Stimulated activated CD4-positive, alpha-beta T cell treated with anti-CD3 and anti-CD28 coated beads, Interleukin-4, amount 100 ng/mL, for 24 hours (primary cell): ENCODE data around the gene NCR1.
"Not testable (repeated sequence)": the region's sequence is repeated elsewhere in the genome, so short reads cannot be mapped to it uniquely, and the experiment has no call there.

Source experiments
- DNase-seq: peaks from one replicate; pipeline ENCODE4 v3.0.0-alpha.2; 2020

The NCR1 gene

DNA sequence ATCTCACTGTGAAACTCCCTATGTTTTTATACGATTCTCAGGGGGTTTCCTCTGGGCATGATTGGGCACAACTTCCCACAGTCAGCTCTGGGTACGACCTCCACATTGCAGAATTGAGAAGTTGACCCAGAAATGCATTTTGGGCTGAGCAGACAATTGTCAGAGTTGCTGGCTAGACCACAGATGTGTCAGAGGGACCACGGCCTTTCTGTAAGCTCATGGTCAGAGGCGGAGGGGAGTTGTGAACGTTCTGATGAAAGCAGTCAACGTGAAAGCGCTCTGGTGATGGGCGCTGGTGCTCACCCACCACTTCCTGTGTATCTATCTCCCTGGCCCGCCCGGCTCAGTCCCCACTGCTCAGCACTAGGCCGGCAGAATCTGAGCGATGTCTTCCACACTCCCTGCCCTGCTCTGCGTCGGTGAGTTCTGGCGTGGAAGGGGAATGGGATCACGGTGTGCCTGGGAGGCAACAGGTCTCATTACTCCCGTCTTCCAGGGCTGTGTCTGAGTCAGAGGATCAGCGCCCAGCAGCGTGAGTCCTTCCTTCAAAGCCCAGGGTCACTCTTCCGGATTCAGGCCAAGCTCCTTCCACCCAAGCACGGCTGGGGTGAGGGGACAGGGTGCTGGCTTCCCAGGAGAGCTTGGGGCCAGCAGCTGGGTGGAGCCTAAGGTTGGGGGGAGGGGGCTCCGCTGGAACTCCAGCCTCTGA lies at the start of gene NCR1:
TSS of gene NCR1 (plus strand) at position 346 of the 709 bp plus-strand sequence. CDS start at position 386, 40 bp downstream.
- DNase-seq = no peak

DNA sequence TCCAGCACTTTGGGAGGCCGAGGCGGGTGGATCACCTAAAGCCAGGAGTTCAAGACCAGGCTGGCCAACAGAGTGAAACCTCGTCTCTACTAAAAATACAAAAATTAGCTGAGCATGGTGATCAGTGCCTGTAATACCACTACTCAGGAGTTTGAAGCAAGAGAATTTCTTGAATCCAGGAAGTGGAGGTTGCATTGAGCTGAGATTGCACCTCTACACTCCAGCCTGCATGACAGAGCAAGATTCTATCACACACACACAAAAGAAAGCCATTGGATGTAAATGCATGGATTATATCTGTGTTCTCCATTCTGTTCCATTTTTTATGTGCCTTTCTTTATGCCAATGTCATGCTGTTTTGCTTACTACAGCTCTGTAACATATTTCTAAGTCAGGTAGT lies 47.5 kb upstream of the NCR1 start:
- DNase-seq = not testable (repeated sequence)

DNA sequence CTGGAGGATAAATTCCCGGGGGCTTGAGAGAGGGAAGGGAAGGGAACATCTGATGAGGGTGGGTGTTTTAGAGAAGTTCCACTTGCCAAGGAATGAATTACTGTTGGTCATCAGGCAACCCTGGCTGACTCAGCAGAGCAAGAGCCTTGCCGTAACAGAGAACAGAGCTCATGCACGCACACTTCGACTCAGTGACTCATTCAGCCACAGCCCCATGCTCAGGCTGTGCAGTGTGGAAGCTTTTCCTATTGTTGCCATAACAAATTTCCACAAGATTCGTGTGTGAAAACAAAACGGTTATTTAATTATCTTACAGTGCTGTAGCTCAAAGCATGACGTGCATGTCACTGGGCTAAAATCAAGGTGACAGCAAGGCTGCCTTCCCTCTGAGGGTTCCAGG lies 46.5 kb upstream of the NCR1 start:
- DNase-seq = not testable (repeated sequence)

GRCh38 chr19:54863459-54863858 lies 42.5 kb upstream of the NCR1 start:
- DNase-seq = not testable (repeated sequence)

DNA sequence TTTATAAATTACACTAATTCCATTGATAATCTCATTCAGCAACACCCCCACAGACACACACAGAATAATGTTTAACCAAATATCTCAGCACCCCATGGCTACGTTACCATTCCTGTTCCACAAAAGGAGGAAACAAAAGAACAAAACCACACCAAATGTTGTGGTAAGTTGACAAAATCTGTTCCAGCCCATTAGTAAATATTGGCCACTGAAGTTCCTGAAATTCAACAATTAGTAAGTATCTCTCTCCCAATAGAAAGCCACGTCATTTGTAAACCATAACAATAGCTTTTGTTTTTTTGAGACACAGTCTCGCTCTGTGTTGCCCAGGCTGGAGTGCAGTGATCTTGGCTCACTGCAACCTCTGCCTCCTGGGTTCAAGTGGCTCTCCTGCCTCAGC lies 34.3 kb upstream of the NCR1 start:
- no peak for DNase-seq

DNA sequence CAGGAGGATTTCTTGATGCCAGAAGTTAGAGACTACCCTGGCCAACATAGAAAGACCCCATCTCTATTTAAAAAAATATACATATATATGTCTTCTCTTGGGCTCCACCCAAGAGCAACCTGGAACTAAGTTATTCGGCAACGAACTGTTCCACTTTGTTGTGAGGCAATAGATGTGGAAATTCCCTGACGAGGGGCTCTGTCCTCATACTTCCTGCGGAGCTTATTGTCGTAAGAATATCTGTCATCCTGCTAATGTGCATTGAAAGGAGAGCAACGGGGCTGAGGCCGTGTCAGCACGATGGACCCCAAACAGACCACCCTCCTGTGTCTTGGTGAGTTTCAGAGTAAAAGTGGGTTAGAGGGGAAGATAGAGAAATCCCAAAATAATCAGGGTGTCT lies 32.0 kb upstream of the NCR1 start, which contains the start of gene FCAR:
TSS of gene FCAR (plus strand) at position 246 of the 400 bp plus-strand sequence. CDS start at position 301, 55 bp downstream.
- no peak for DNase-seq

- DNase-seq = no peak
Observed at GRCh38 chr19:54875506-54875905, 30.4 kb upstream of the NCR1 start.

GRCh38 chr19:54877471-54877870 lies 28.5 kb upstream of the NCR1 start:
- DNase-seq = no peak

DNA sequence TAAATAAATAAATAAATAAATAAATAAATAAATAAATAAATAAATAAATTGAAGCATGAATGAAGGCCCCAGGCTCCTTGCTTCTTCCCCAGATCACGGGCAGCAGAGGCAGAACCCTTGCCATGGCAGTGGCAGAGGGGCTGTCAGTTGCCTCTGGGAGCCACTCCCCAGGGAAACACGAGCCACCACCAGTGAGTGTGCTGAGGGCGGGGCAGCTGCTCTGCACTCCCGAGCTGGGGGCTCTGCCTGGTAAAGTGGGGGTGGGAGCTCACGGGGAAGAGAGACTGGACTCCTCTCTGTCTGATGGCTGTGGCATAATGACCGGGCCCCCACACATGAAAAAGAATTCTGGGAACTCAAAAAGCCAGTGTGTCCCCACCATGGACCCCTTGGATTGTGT lies 24.1 kb upstream of the NCR1 start:
- DNase-seq = no peak

DNA sequence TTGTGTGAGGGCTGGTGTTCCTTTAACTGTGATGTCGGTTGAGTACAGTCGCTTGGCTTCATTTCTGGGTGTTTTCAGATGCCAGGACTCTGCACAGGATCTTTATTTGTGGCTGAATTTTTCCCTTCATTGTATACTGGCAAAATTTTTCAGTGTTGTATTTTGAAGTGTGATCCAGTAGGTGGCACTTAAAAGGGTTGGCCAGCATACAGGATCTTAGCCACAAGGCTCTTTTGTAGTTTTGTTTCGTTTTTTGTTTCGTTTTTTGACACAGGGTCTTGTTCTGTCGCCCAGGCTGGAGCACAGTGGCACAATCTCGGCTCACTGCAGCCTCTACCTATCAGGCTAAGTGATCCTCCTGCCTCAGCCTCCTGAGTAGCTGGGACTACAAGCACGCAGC lies 23.2 kb upstream of the NCR1 start:
- DNase-seq = no peak

GRCh38 chr19:54883228-54883627 lies 22.7 kb upstream of the NCR1 start:
- DNase-seq = no peak

DNA sequence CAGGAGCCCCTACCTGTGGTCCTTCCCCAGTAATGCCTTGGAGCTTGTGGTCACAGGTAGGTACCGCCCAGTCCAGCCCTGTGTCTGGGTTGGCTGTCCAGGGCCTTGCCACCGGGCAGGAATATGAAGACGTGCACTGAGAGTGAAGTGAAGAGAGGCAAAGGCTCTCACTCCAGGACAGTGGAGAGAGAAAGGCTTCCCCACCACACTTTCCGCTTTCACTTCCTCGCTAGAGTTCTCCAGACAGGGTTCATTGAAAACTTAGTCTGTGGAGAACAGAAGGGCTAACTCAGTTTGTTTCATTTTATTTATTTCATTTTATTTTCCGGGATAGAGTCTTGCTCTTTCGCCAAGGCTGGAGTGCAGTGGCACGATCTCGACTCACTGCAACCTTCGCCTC lies 17.7 kb upstream of the NCR1 start:
- DNase-seq = no peak

DNA sequence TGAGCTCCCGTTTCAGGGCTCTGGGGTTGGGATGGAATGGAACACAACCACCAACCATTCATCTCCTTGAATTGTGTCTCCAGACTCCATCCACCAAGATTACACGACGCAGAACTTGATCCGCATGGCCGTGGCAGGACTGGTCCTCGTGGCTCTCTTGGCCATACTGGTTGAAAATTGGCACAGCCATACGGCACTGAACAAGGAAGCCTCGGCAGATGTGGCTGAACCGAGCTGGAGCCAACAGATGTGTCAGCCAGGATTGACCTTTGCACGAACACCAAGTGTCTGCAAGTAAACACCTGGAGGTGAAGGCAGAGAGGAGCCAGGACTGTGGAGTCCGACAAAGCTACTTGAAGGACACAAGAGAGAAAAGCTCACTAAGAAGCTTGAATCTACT lies 16.4 kb upstream of the NCR1 start:
- DNase-seq = no peak

- DNase-seq = no peak
Observed at GRCh38 chr19:54893406-54893805, 12.5 kb upstream of the NCR1 start.

DNA sequence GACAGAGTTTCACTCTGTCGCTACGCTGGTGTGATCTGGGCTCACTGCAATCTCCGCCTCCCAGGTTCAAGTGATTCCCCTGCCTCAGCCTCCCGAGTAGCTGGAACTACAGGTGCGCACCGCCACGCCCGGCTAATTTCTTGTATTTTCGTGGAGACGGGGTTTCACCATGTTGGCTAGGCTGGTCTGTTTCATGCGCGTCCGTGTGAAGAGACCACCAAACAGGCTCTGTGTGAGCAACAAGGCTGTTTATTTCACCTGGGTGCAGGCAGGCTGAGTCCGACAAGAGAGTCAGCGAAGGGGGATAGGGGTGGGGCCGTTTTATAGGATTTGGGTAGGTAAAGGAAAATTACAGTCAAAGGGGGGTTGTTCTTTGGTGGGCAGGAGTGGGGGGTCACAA lies 11.8 kb upstream of the NCR1 start:
- DNase-seq = not testable (repeated sequence)

DNA sequence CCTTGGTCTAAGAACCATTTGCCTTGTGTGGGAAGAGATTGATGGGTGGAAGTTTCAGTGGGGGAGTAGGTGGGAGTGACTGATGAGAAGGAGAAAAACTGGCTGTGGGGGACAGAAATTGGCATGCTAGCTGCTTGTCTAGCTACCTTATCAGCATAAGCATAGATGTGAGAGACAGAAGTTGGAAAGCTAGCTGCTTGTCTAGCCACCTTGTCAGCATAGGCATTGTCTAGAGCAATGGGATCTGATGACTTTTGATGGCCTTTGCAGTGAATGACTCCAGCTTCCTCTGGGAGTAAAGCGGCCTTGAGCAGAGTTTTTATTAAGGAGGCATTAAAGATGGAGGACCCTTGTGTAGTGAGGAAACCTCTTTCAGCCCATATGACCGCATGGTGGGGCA lies 9.9 kb upstream of the NCR1 start:
- DNase-seq = no peak

GRCh38 chr19:54898685-54899084 lies 7.3 kb upstream of the NCR1 start:
- not testable (repeated sequence) for DNase-seq

- not testable (repeated sequence) for DNase-seq
Observed at GRCh38 chr19:54899646-54900045, 6.3 kb upstream of the NCR1 start.

DNA sequence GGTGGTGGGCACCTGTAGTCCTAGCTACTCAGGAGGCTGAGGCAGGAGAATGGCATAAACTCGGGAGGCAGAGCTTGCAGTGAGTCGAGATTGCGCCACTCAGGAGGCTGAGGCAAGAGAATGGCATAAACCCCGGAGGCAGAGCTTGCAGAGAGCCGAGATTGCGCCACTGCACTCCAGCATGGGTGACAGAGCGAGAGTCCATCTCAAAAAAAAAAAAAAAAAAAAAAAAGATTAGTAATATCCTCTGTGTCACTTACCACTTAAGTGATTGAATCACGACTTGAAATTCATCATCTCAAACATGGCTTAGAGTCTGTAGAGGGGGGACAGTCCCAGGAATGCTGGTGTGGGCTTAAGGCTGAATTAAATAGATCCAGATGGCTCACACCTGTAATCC lies 4.8 kb upstream of the NCR1 start:
- DNase-seq = not testable (repeated sequence)

- DNase-seq = no peak
Observed at GRCh38 chr19:54902061-54902460, 3.9 kb upstream of the NCR1 start.

DNA sequence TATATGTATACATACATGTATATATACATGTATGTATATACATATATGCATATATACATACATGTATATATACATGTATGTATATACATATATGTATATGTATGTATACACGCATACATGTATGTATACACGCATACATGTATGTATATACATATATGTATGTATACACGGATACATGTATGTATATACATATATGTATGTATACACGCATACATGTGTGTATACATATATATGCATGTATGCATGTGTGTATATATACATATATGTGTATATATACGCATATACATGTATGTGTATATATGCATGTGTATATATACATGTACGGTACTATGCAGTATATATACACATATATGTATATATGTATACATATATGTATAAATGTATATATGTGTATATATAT lies 2.6 kb upstream of the NCR1 start:
- no peak for DNase-seq

GRCh38 chr19:54904261-54904660 lies 1.7 kb upstream of the NCR1 start:
- not testable (repeated sequence) for DNase-seq

- no peak for DNase-seq
Observed at GRCh38 chr19:54905421-54905802, 536 bp upstream of the NCR1 start.

DNA sequence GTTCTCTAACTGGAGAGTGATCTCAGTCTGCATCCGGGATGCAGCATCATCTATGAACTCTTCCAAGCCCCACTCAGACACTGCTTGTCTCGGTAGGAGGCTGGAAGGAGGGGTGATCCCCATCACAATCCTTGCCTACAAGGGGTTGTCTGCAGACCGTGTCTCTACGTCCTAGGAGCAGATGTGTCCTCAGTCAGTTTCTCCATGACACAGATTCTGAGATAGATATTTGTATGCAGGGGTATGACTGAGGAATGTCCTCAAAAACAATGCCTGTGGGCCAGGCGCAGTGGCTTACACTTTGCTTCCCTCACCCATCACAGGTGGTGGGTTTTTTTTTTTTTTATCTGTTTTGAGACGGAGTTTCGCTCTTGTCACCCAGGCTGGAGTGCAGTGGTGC lies 871 bp downstream of the NCR1 start:
- no peak for DNase-seq

DNA sequence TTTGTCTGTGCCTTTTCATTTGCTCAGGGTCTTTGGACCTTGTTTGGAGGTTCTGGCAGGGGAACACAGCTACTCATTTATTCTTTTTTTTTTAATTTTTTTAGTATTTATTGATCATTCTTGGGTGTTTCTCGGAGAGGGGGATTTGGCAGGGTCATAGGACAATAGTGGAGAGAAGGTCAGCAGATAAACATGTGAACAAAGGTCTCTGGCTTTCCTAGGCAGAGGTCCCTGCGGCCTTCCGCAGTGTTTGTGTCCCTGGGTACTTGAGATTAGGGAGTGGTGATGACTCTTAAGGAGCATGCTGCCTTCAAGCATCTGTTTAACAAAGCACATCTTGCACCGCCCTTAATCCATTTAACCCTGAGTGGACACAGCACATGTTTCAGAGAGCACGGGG lies 2.0 kb downstream of the NCR1 start:
- DNase-seq = not testable (repeated sequence)
